GM19099 (cell line): ENCODE results near the gene TIMP1.

Experiments
- POLR2A ChIP-seq: IDR thresholded peaks from 3 replicates; pipeline ENCODE4 v1.6.1; 2011; ENCODE audit warnings: low read depth; ENCODE audit not compliant: insufficient read length; ENCODE audit errors: extremely low read depth

Gene TIMP1

DNA sequence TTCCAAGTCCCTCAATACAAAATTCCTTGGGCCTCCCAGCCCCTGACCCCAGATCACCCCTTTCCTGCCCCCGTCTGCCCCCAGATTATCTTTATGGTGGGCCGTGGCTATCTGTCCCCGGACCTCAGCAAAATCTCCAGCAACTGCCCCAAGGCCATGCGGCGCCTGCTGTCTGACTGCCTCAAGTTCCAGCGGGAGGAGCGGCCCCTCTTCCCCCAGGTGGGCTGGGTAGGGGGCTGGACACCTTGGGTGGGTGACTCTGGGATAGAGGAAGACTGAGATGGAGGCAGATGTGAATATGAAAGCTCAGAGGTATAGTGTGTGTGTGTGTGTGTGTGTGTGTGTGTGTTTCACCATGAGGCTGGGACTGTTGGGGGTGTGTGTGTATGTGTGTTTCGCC, 11.4 kb upstream of the TIMP1 start:
- no peak for TF ChIP-seq POLR2A

DNA sequence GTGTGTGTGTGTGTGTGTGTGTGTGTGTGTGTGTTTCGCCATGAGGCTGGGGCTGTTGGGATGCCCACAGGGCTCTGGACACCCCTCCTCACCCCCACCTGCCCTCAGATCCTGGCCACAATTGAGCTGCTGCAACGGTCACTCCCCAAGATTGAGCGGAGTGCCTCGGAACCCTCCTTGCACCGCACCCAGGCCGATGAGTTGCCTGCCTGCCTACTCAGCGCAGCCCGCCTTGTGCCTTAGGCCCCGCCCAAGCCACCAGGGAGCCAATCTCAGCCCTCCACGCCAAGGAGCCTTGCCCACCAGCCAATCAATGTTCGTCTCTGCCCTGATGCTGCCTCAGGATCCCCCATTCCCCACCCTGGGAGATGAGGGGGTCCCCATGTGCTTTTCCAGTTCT, 11.0 kb upstream of the TIMP1 start:
- no peak for TF ChIP-seq POLR2A

DNA sequence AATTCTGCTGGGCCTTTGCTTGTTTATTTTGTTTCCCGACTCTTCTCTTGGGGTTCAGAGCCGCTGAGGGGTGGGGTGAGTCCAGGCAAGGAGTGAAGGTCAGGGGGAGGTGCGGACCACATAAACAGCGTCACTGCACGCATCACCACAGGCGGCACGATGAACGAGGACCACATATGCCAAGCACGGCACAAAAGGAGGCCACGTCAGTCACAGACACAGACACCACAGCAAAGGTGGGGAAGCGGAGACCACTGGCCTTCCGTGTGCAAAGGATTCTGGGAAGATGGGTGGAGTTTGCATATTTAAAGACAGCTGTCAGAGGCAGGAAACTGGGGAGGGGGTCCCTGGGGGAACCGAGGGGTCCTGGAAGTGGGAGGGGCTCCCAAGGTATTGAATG, 10.3 kb upstream of the TIMP1 start:
- TF ChIP-seq POLR2A = no peak

DNA sequence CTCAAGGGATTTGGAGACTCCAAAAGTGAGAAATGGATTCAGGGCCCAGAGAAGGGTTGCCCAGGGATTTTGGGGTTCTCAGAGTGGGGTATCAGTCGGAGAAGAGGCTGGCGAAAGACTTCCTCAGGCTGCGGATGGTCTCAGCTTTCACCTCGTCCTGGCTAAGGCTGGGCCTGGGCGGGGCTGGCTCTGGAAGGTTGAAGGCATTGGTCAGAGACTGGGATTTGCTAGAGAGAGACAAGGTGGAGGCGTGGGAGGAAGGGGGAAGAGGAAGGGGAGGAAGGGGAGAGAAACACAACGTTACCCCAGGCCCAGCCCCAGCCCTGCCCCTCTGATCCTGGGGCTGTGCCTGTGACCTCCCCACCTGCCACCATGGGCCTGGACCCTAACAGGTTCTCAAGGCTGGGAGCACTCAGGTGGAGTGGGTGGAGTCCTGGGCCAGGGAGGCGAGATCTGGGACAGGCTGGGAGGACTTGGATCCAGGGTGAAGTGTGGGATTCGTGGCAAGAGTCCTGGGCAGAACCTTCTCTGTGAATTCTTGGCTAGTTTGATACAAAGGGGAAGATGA, 9.4 kb upstream of the TIMP1 start:
- no peak for TF ChIP-seq POLR2A

DNA sequence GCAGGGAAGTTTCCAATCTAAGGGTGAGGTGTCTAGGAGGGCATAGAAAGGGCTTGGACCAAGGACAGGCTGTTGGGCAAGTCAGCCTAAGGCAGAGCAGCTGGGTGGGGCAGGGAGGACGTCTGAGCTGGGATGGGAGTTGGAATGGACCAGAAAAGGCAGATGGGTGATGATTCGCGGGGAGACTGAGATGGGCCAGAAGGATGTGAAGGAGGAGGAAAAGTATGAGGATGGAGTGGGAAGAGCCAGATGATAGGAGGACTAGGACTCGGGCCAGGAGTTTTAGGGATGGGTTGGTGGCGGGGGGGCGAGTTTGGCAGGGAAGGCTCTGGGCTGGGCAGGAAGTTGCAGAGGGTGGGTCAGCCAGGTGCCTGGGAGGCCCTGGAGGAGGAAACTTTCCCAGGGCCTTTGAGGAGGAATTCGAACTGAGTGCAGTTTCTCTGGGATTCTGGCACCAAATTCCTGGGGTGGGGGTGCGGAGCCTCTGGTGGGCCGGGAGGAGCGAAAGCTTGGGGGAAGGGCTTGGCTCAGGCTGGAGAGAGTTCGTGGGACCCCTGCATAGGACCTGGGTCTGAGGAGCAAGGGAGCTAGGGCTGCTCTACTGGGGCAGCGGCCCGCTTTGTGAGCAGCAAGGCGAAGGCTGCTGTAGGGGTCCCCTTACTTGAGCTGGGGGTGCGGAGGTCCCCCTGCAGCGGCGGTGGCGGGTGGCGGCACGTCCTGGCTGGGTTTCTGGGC, 8.7 kb upstream of the TIMP1 start:
- TF ChIP-seq POLR2A = no peak

DNA sequence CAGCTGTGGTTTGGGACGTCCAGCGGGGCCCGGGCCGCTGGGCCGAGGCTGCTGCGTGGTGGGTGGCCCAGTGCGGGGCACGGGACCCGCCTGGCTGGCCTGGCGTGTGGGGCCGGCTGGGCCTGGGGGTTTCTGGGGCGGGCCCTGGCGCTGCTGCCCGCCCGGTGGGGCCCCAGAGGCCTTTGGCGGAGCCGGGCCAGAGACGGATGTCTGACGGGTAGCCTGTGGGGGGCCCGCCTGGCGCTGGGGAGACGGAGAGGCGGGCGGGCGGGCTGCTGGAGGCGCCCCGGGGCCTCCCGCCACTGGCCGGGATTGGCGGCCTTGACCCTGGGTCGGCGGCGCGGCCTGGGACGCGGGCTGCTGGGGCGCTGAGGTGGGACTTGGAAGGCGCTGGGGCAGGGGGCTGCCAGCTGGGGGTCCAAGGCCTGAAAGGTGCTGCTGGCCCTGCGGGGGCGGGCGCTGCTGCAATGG, 8.1 kb upstream of the TIMP1 start:
- TF ChIP-seq POLR2A = no peak

DNA sequence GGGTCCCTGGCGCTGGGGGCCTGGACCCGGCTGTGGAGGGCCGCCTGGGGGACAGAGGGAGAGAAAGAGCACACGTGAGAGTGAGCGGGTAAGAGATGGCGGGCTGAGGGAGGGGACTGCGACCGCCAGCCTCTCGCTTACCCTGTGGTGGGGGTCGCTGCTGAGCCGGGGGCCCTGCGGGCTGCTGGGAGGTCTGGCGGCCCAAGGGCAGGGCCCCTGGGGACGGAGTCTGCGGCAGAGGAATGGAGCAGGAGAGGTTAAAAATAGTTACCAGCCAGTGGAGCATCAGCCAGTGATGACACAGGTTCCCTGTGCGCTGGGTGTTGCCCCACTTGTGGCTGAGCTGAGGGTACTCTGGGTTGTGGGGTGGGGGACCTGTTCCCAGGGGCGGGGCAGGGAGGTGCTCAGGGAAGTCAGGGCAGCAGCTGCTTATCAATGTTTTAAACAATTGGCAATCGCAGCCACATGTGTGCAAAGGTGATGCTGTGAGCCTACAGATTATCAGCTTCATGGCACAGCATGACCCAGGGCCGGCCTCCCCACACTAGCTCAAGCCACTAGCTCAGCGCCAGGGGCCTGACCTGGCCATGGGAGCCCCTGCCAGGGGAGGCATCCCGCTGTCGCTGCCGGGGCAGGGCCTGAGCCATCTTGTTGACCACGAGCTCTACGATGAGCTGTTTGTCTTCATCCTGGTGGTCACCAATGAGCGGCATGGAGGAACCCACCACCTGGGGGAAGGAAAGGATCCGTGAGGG, 7.5 kb upstream of the TIMP1 start:
- TF ChIP-seq POLR2A = no peak

DNA sequence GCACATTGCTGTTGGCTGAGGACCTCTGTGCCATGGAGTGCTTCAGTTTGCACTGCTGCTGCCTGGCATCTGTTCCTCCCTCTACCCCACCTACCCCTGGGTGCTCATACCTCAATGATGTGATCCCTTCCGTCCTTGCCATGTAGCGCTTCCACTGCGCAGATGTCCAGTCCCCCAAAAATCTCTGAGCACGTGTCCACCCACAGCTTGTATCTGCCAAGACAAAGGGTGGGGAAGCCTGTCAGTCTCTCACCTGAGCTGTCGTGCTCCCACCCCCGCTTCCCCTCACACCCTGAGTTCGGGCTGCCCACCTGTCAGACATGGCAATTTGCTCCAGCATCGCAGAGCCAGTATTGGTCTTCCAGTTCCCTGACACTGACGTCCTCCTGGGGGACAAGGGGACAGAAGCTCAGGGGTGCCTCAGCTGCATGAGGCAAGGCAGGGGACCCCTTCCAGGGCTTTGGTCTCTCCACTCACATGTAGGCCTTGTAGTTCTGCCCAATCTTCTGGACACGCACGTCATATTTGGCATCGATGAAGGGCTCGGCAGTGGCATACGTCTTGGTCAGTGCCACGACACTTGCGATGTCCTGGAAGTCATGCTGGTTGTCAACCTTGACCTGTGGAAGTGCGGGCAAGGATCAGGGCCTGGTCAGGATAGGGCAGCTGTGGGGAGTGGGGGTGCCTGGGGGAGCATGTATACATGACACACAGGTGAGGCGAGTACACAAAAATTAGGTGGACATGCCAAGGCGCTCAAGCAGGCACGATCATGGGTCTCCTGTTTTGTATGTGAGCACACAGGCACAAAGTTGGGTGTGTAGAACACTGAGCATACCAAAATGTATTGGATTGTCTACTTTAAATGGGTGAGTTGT, 6.0 kb upstream of the TIMP1 start:
- no peak for TF ChIP-seq POLR2A

DNA sequence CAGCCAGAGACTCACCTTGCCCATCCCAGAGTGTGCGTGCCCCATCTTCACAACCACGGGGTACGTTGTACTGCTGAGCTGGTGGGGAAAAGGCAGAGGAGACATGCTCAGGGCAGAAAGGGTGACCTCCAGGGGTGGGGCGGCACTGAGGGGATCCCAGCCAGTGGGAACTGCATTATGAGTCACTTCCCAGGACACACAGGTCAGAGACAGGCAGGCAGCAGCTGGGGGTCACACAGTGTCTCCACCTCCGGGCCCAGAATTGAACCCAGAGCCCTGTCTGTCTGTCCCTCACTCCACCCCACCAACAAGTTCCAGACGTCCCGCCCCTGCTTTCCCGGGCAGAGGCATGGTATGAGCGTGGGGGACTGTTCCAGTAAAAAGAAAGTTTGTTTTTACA, 4.8 kb upstream of the TIMP1 start:
- TF ChIP-seq POLR2A = no peak

DNA sequence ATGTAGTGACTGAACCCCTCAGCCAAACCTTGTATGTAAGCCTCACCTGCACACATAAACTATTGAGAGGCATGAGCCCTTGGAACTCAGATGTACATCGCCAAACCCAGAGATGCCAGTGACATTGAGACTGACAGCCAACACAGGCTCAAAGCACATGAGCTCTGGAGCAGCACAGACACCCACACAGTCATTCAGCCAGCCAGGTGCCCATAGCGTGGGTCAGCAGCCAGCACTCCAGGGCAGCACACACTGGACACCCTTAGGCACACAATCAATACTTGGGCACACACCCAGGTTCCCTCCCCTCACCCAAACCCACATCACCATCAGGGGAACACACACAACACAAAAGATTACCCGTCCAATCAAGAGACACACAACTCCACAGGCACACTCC, 4.3 kb upstream of the TIMP1 start:
- TF ChIP-seq POLR2A = no peak

DNA sequence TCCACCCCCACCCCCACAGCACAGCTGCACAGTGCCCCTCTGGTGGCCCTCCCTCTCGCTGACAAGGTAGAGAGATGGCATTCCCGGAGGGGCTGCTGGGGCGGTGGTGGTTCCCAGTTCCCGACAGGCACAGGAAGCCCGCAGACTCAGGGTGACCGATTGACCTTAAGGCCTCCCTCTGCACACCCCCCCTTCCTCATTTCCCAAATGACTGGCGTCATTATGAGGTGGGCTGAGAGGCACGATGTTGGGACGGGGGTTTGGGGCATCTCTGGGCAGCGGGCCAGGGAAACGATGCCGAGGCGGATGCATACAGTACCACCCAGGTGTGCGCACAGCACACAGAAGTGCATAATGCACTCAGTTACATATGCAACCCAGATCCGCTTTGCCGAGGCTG, 3.5 kb upstream of the TIMP1 start:
- TF ChIP-seq POLR2A = no peak

DNA sequence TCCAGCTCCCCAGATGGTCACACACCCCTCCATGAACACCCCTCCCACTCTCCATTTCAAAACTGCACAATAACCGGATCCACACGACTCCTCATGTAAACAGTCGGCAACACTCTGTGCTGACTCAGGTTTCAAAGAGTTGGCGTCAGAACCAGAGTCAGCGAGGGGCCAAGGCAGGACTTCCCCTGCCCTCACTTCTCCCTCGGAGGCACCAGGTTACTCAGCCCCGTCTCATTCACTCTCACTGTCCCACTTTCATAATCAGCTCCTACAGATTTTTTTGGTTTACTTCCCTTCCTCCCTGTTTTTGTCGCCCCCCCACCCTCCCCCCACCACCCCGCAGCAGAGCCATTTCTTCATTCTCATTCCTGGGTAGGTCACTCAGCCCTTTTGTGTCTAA, 2.7 kb upstream of the TIMP1 start:
- no peak for TF ChIP-seq POLR2A

DNA sequence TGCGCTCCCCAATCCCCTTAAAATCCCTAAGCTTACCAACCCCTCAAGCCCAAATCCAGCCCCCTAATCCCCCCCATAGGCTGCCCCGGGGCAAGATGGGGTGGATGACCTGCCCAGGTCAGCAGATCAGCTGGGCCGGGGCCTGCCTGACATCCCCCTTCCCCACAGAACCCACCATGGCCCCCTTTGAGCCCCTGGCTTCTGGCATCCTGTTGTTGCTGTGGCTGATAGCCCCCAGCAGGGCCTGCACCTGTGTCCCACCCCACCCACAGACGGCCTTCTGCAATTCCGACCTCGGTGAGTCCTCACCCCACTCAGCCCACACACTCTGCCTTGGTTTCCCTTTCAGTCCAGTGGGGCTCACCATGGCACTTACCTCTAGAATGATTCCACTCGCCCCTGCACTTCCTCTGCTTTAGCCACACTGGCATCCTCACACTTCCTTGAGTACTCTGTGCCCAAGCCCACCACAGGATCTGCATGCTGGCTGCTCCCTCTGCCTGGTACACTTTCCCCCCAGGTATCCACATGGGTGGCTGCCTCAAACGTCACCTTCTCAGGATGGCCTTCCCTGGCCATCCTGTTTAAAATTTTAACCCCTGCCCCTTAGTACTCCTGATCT, 1.1 kb downstream of the TIMP1 start:
- TF ChIP-seq POLR2A = no peak

DNA sequence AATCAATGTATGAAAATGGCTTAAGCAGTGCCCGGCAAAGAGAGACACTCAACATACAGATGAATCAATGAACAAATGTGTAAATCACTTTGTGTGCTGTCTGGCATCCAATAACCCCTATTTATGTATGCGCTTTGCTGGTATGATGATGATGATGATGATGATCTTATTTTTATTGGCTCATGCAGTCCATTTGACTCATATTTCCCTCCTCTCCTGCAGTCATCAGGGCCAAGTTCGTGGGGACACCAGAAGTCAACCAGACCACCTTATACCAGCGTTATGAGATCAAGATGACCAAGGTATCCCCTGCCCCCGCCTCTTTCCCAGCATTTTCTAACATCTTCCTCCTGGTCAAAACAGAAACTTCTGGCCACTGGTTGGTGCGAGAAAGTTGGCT, 2.5 kb downstream of the TIMP1 start:
- no peak for TF ChIP-seq POLR2A

DNA sequence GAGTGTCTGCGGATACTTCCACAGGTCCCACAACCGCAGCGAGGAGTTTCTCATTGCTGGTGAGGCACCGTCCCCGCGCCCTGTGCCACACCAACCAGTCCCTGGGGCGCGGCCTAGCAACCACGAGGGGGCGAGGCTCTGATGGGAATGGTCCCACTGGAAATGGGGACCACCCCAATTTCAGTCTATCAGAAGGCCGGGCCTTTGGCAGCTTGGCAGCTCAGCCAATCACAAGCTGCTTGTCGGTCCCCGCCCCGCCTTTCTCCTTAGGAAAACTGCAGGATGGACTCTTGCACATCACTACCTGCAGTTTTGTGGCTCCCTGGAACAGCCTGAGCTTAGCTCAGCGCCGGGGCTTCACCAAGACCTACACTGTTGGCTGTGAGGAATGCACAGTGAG, 3.0 kb downstream of the TIMP1 start:
- TF ChIP-seq POLR2A = no peak
